Caco-2 (cell line): ENCODE measurements around the gene CRMP1. TPM values are rescaled to one million over a fixed set of nuclear protein-coding genes. Genes with fewer than 3 reads are reported as not detected.

Source experiments
- BruUV-seq: library from RNA; stranded (reverse); fragments of 400-500 nt; replicated peaks from 2 replicates; lab custom pipeline; 2021; lab: Mats Ljungman, UMichigan
- CTCF ChIA-PET: fragments of 300-600 bp; sonication (Branson Sonifier 250); formaldehyde crosslinking; loops from one replicate; lab custom pipeline; 2022; ENCODE audit warnings: antibody characterized with exemption; lab: Charles Lee
- POLR2A ChIA-PET: fragments of 300-600 bp; sonication (Branson Sonifier 250); formaldehyde crosslinking; loops from one replicate; lab custom pipeline; 2022; ENCODE audit warnings: antibody characterized with exemption; lab: Charles Lee
- DNase-seq, 2 experiments: peaks; one replicate each; pipeline versions ENCODE4 v3.0.0 to v3.0.0-alpha.2; 2020 to 2022
- H3K27me3 ChIP-seq: replicated peaks from 2 replicates; pipeline ENCODE4 v1.6.0; 2011; ENCODE audit warnings: low read length; ENCODE audit not compliant: control insufficient read depth, insufficient read depth
- H3K36me3 ChIP-seq: 2 replicates; pipeline ENCODE4 v1.5.1; 2011; ENCODE audit warnings: low read length; ENCODE audit not compliant: control insufficient read depth, insufficient read depth
- H3K4me1 ChIP-seq: fragments of 250-450 bp; sonication (Bioruptor Pico); 2 replicates; pipeline ENCODE4 v1.5.1; 2020; ENCODE audit warnings: mild to moderate bottlenecking
- H3K4me3 ChIP-seq: 2 replicates; pipeline ENCODE4 v1.5.1; 2011; ENCODE audit warnings: low read depth, mild to moderate bottlenecking, control low read depth, low read length
- H3K9me3 ChIP-seq: fragments of 250-450 bp; sonication (Bioruptor Pico); 2 replicates; pipeline ENCODE4 v1.5.1; 2020; ENCODE audit warnings: mild to moderate bottlenecking, moderate library complexity
- H3K27ac Mint-ChIP-seq: one replicate; pipeline ENCODE4 v1.8.0; 2022; ENCODE audit warnings: mixed read lengths; ENCODE audit not compliant: unreplicated experiment
- H3K27me3 Mint-ChIP-seq: one replicate; pipeline ENCODE4 v1.8.0; 2022; ENCODE audit warnings: mixed read lengths; ENCODE audit not compliant: insufficient read depth, unreplicated experiment
- H3K36me3 Mint-ChIP-seq: one replicate; pipeline ENCODE4 v1.8.0; 2022; ENCODE audit warnings: mild to moderate bottlenecking, mixed read lengths; ENCODE audit not compliant: insufficient read depth, unreplicated experiment
- H3K4me1 Mint-ChIP-seq: one replicate; pipeline ENCODE4 v1.8.0; 2022; ENCODE audit warnings: low read depth, mixed read lengths; ENCODE audit not compliant: unreplicated experiment
- H3K4me3 Mint-ChIP-seq: one replicate; pipeline ENCODE4 v1.8.0; 2022; ENCODE audit warnings: mild to moderate bottlenecking, moderate library complexity, mixed read lengths; ENCODE audit not compliant: unreplicated experiment
- H3K9me3 Mint-ChIP-seq: one replicate; pipeline ENCODE4 v1.8.0; 2022; ENCODE audit warnings: mixed read lengths; ENCODE audit not compliant: unreplicated experiment
- intact Hi-C: fragments of 100-400 bp; cut with micrococcal nuclease; formaldehyde crosslinking; loops from one replicate; pipeline ENCODE4 v1.10.0; 2022; ENCODE audit not compliant: unreplicated experiment
- total RNA-seq: library from RNA; stranded (reverse); gene quantifications from 2 replicates; pipeline ENCODE4 v1.2.3, GENCODE V29; 2022
- TF ChIP-seq, protein P1 (sequence below), 2 experiments: fragments of 200-600 bp in 1 of 2; IDR thresholded peaks; 1 replicate in 1 of 2; 2 replicates in 1 of 2; pipeline versions ENCODE4 v1.5.1 to v1.8.0; 2011 to 2022; ENCODE audit warnings: antibody characterized with exemption in 1 of 2, control low read depth in 1 of 2, inconsistent platforms in 1 of 2, low read depth in 1 of 2, low read length in 1 of 2, mild to moderate bottlenecking in 1 of 2, moderate library complexity in 1 of 2; ENCODE audit not compliant: insufficient read depth in 1 of 2, severe bottlenecking in 1 of 2, unreplicated experiment in 1 of 2

CRMP1 gene
- total RNA-seq, 1 experiment from 2014 or later = not detected

DNA sequence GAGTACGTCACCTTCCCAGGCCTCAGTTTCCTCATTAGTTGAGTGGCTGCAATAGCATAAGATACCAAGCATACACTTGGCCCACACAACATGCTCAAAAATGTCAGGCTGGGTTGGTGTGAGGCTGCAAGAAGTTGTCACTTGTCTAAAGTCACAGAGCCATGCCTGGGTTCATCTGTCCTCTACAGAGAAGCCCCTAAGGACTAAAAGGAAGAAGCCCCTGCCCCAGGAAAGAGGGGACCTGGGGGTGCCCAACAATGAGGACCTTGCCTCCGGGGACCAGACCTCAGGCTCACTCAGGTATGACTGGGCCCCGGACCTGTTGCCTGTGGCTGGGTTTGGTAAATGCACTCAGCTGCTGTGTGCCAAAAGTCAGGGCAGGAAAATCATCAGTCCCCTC, 82.7 kb downstream of the CRMP1 start:
- POLR2A ChIA-PET = no interaction called here
- no peak overlapping the region for H3K4me3 ChIP-seq
- Mint-ChIP-seq H3K4me3 (no peak overlapping the region), H3K27me3 (peaks cover 5% of the 10 kb centered on the region), H3K36me3 (no peaks in the 10 kb centered on the region), H3K4me1 (no peaks in the 10 kb centered on the region), H3K27ac (no peak overlapping the region), H3K9me3 (no peaks in the 10 kb centered on the region)
- no peaks in the 10 kb centered on the region for H3K4me1 ChIP-seq
- DNase-seq = no peak
- intact Hi-C loops = no loop called here
- no peaks in the 10 kb centered on the region for H3K9me3 ChIP-seq
- no TSS peak for BruUV-seq
- no peaks in the 10 kb centered on the region; the same call in 1 of the 2 replicates for H3K27me3 ChIP-seq
- TF ChIP-seq, protein P1, sequence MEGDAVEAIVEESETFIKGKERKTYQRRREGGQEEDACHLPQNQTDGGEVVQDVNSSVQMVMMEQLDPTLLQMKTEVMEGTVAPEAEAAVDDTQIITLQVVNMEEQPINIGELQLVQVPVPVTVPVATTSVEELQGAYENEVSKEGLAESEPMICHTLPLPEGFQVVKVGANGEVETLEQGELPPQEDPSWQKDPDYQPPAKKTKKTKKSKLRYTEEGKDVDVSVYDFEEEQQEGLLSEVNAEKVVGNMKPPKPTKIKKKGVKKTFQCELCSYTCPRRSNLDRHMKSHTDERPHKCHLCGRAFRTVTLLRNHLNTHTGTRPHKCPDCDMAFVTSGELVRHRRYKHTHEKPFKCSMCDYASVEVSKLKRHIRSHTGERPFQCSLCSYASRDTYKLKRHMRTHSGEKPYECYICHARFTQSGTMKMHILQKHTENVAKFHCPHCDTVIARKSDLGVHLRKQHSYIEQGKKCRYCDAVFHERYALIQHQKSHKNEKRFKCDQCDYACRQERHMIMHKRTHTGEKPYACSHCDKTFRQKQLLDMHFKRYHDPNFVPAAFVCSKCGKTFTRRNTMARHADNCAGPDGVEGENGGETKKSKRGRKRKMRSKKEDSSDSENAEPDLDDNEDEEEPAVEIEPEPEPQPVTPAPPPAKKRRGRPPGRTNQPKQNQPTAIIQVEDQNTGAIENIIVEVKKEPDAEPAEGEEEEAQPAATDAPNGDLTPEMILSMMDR (IDR thresholded peaks at IDR 0.05; ENCODE audit: insufficient read depth in 1 of 2, low read depth in 1 of 2, low read length in 1 of 2, severe bottlenecking in 1 of 2, unreplicated experiment in 1 of 2) = no peak
- H3K36me3 ChIP-seq = no peaks in the 10 kb centered on the region
- CTCF ChIA-PET = no interaction called here

DNA sequence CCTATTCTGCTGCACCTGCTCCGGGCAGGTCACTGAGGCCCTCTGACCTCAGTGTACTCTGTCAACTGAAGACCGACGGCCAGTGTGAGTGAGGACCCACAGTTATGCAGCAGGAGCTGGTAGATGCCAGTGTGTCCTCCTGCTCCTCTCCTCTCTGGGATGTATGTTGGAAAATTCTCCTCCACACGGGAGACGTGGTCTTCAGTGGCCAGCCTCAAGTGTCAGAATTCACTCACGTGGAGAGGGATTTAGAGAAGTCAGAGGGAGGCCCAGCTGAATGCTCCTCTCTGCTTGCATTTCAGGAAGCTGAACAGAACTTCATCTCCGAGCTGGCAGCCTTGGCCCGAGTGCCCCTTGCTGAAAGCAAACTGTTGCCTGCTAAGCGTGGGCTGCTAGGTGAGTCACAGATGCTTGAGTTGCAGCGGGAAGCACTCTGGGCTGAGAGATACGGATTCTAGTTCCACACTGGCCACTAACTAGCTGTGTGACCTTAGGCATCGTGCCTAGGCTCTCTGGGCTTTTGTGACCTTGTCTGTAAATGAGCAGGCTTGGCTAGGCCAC, 83.6 kb downstream of the CRMP1 start:
- peaks cover 5% of the 10 kb centered on the region for H3K27me3 Mint-ChIP-seq
- ChIA-PET POLR2A (no interaction called here), CTCF (interaction anchor here (0.6 kb wide), 1 partner anchor 274 kb away, joined by 5 read pairs; no protein-coding TSS in a partner anchor)
- no peak overlapping the region for H3K4me3 ChIP-seq
- intact Hi-C loops = no loop called here
- no peaks in the 10 kb centered on the region for H3K36me3 Mint-ChIP-seq
- no peaks in the 10 kb centered on the region for H3K4me1 ChIP-seq
- no peaks in the 10 kb centered on the region for H3K9me3 ChIP-seq
- no peaks in the 10 kb centered on the region for H3K4me1 Mint-ChIP-seq
- no peak overlapping the region for H3K27ac Mint-ChIP-seq
- no TSS peak for BruUV-seq
- DNase-seq = no peak
- H3K4me3 Mint-ChIP-seq = no peak overlapping the region
- no peaks in the 10 kb centered on the region for H3K36me3 ChIP-seq
- no peaks in the 10 kb centered on the region for H3K9me3 Mint-ChIP-seq
- TF ChIP-seq, protein P1 (IDR thresholded peaks at IDR 0.05; ENCODE audit: insufficient read depth in 1 of 2, low read depth in 1 of 2, low read length in 1 of 2, severe bottlenecking in 1 of 2, unreplicated experiment in 1 of 2) = no peak
- no peaks in the 10 kb centered on the region for H3K27me3 ChIP-seq

DNA sequence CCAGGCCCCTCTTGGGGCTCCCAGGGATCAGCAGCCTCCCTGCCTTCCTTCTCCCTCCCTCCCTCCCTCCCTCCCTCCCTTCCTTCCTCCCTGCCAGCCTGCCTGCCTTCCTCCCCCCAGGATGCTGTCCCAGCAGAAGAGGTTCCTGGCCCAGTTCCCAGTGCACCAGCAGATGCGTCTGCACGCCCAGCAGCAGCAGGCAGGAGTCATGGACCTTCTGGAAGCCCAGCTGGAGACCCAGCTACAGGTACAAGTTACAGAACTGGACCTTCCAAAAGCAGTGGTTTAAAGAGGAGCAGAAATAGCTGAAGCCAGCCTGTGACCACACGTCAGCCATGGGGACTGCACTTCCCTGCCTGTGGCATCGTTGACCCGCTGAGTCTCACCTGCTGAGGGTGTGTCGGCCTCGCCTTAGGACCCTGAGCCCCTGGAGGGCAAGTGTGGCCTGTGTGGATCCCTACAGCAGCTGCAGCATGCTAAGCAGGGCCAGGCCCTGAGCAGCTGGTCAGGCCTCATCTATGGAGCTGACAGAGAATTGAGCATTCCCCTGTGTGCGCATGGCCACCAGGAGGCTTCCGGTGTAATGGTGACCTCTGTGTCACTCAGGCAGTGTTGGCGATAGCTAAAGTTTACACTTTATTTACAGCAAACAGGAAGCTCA, 84.7 kb downstream of the CRMP1 start:
- Histone ChIP-seq H3K36me3 (no peaks in the 10 kb centered on the region), H3K9me3 (no peaks in the 10 kb centered on the region), H3K4me1 (no peaks in the 10 kb centered on the region), H3K4me3 (no peak overlapping the region), H3K27me3 (no peaks in the 10 kb centered on the region)
- H3K4me1 Mint-ChIP-seq = no peaks in the 10 kb centered on the region
- BruUV-seq = no TSS peak
- CTCF ChIA-PET = no interaction called here
- H3K4me3 Mint-ChIP-seq = no peak overlapping the region
- intact Hi-C loops = no loop called here
- H3K9me3 Mint-ChIP-seq = no peaks in the 10 kb centered on the region
- no peak overlapping the region for H3K27ac Mint-ChIP-seq
- no peaks in the 10 kb centered on the region for H3K36me3 Mint-ChIP-seq
- POLR2A ChIA-PET = no interaction called here
- TF ChIP-seq, protein P1 (IDR thresholded peaks at IDR 0.05; ENCODE audit: insufficient read depth in 1 of 2, low read depth in 1 of 2, low read length in 1 of 2, severe bottlenecking in 1 of 2, unreplicated experiment in 1 of 2) = no peak
- no peaks in the 10 kb centered on the region for H3K27me3 Mint-ChIP-seq
- no peak for DNase-seq
